Kidney (tissue), 14 donors: ENCODE data around the gene KNDC1. TPM values are rescaled to one million over a fixed set of nuclear protein-coding genes. Genes with fewer than 3 reads are reported as not detected.

Experiments
- DNase-seq, 5 donors: peaks; one replicate each; pipeline ENCODE4 v3.0.0-alpha.2; 2013 to 2020
- FAIRE-seq: peaks from 2 replicates; lab custom pipeline; 2012; peaks lifted over from hg19 to GRCh38; lab: Jason Lieb, UNC
- H3K27ac ChIP-seq, 2 donors: one replicate each; pipeline ENCODE4 v1.7.0; 2013; ENCODE audit warnings: low read depth in 2 of 2, low read length in 2 of 2, inconsistent platforms in 1 of 2
- H3K27me3 ChIP-seq: one replicate; pipeline ENCODE4 v1.7.1; 2013; ENCODE audit warnings: low read length, inconsistent platforms; ENCODE audit not compliant: control insufficient read depth, insufficient read depth
- H3K36me3 ChIP-seq, 3 donors: one replicate each; pipeline versions ENCODE4 v1.7.0 to v1.7.1; 2013; ENCODE audit warnings: low read length in 3 of 3, control low read depth in 1 of 3, inconsistent platforms in 1 of 3; ENCODE audit not compliant: insufficient read depth in 3 of 3, control insufficient read depth in 2 of 3
- H3K4me1 ChIP-seq, 3 donors: one replicate each; pipeline versions ENCODE4 v1.7.0 to v1.7.1; 2013; ENCODE audit warnings: low read length in 3 of 3, inconsistent platforms in 1 of 3, low read depth in 1 of 3; ENCODE audit not compliant: control insufficient read depth in 2 of 3, insufficient read depth in 2 of 3
- H3K4me3 ChIP-seq, 3 donors: one replicate each; pipeline versions ENCODE4 v1.7.0 to v1.8.1; 2013; ENCODE audit warnings: low read length in 3 of 3, control low read depth in 1 of 3, inconsistent platforms in 1 of 3
- H3K9ac ChIP-seq, 3 donors: one replicate each; pipeline versions ENCODE4 v1.7.0 to v1.7.1; 2013; ENCODE audit warnings: low read length in 3 of 3, control low read depth in 1 of 3, inconsistent platforms in 1 of 3
- H3K9me3 ChIP-seq, 3 donors: one replicate each; pipeline versions ENCODE4 v1.7.0 to v1.7.1; 2013; ENCODE audit warnings: low read length in 3 of 3, control low read depth in 1 of 3, inconsistent platforms in 1 of 3; ENCODE audit not compliant: control insufficient read depth in 2 of 3, insufficient read depth in 1 of 3
- intact Hi-C: fragments of 100-400 bp; cut with DNase I; formaldehyde crosslinking; loops from one replicate; pipeline ENCODE4 v1.11.1; 2022
- polyA plus RNA-seq: library from polyadenylated mRNA; stranded (reverse); fragments of 350-450 nt; fragmentation: Illumina TruSeq; extraction: RNeasy Lipid Tissue Mini Kit (QIAGEN cat#74804); gene quantifications from one replicate; pipeline ENCODE4 v1.2.3, GENCODE V29; 2014; ENCODE audit warnings: low read depth, low replicate concordance; ENCODE audit not compliant: insufficient read depth
- total RNA-seq: library from RNA; stranded (reverse); fragmentation: NEBNext Ultra II Directional; extraction: Animal tissue kit (Norgen Biotek cat#: 25700); gene quantifications from one replicate; pipeline ENCODE4 v1.2.1, GENCODE V29; 2021
- TF ChIP-seq, protein P1 (sequence below): IDR thresholded peaks from 3 replicates; pipeline ENCODE4 v1.5.1; 2012; ENCODE audit warnings: mild to moderate bottlenecking, moderate library complexity, borderline replicate concordance; ENCODE audit not compliant: insufficient read depth; ENCODE audit errors: extremely low read depth
- donor health status: control.
- donor health status: control.
- donor health status: control.
- donor health status: control.
- donor health status: control.
- donor health status: DM: yes; HTN: yes; CAD: no.
- donor health status: Normal renal cell carcinoma (clear cell type).

The KNDC1 gene
- total and polyA plus RNA-seq, 2 donors from 2014 or later = 0.43 to 8.7 TPM

DNA sequence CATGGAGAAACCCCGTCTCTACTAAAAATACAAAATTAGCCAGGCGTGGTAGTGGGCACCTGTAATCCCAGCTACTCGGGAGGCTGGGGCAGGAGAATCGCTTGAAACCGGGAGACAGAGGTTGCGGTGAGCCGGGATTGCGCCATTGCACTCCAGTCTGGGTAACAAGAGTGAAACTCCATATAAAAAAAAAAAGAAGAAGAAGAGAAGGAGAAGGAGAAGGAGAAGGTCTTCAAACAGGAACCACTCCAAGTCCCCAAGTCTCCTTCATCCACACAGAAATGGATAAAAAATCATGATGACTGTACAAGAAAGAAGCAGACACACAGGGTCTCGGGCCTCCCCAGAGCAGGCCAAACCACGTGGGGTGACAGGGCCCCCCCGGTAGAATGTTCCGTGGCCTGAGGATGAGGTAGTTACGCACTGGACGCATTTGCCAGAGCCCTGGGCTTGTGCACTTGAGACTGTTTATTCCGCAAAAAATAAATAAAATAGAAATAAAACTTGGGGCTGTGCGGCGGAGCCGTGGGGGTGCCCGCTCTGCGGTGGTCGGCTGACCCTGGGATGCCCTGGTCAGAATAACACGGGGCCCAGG is 93.4 kb downstream of the KNDC1 start:
- Histone ChIP-seq H3K27me3 (no peaks in the 10 kb centered on the region), H3K9me3 (no peaks in the 10 kb centered on the region), H3K4me3 (no peak overlapping the region), H3K4me1 (peaks cover 0 to 7% (median 0%) of the 10 kb centered on the region in 3 donors), H3K36me3 (no peaks in the 10 kb centered on the region), H3K27ac (no peak overlapping the region), H3K9ac (no peak overlapping the region)
- intact Hi-C loops = no loop called here
- DNase-seq = no peak
- TF ChIP-seq, protein P1, sequence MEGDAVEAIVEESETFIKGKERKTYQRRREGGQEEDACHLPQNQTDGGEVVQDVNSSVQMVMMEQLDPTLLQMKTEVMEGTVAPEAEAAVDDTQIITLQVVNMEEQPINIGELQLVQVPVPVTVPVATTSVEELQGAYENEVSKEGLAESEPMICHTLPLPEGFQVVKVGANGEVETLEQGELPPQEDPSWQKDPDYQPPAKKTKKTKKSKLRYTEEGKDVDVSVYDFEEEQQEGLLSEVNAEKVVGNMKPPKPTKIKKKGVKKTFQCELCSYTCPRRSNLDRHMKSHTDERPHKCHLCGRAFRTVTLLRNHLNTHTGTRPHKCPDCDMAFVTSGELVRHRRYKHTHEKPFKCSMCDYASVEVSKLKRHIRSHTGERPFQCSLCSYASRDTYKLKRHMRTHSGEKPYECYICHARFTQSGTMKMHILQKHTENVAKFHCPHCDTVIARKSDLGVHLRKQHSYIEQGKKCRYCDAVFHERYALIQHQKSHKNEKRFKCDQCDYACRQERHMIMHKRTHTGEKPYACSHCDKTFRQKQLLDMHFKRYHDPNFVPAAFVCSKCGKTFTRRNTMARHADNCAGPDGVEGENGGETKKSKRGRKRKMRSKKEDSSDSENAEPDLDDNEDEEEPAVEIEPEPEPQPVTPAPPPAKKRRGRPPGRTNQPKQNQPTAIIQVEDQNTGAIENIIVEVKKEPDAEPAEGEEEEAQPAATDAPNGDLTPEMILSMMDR = no peak
- FAIRE-seq = no peak

DNA sequence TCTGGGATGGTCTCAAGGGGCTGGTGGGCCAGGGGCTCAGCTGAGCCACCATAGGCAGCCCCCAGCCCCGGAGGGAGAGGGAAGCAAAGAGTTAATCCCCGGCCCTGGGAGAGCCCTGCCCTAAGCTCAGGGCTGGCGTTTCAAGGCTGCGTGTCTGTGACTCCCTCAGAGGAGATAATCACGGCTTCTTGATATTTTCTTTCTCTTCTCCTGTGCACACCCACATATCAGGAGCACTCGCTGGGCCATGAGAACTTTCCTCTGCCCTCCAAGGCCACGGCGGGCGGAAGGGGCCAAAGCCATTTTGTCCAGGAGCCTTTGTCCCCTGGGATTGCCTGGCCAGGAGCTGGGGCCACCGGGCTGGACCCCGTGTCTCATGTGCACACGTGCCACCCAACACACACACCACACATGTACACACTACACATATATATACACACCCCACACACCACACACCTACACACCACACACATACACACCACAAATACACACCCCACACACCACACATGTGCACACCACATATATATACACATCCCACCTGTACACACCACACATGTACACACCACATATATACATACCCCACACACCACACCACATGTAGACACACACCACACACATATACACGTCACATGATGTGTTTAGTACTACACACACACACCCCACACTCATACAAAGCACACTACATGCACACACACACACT is 94.6 kb downstream of the KNDC1 start:
- FAIRE-seq = no peak

DNA sequence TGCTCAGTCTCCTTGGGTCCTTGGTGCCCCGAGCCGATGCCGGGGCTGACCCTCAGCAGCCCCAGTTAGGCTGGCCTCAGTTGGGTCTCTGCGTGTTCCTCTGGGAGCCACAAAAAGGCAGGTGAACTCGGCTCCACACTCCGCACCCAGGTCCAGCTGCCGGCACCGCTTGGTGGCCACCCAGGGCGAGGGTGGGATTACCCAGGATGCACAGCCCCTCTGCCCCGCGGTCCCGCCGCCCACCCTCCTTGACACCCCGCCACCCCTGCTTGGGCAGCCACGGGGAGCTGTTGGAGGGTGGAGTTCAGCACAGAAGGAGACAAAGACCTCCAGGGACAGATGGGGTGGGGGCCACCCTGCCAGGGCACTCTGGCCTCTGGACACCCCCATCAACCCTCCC is 95.3 kb downstream of the KNDC1 start:
- FAIRE-seq = no peak
- Histone ChIP-seq H3K36me3 (no peaks in the 10 kb centered on the region), H3K27me3 (no peaks in the 10 kb centered on the region), H3K27ac (no peak overlapping the region), H3K9me3 (no peaks in the 10 kb centered on the region), H3K9ac (no peak overlapping the region), H3K4me1 (peaks cover 0 to 7% (median 0%) of the 10 kb centered on the region in 3 donors), H3K4me3 (no peak overlapping the region)
- DNase-seq = no peak
- TF ChIP-seq, protein P1 = no peak
- intact Hi-C loops = no loop called here

More for the DNA sequence above, 94.6 kb downstream of the KNDC1 start:
- no peak overlapping the region for H3K4me3 ChIP-seq
- no peak for DNase-seq
- H3K27me3 ChIP-seq = no peaks in the 10 kb centered on the region
- H3K36me3 ChIP-seq = no peaks in the 10 kb centered on the region
- no peak overlapping the region for H3K9ac ChIP-seq
- no peak overlapping the region for H3K27ac ChIP-seq
- peaks cover 0 to 7% (median 0%) of the 10 kb centered on the region in 3 donors for H3K4me1 ChIP-seq
- intact Hi-C loops = no loop called here
- TF ChIP-seq, protein P1 = no peak
- no peaks in the 10 kb centered on the region for H3K9me3 ChIP-seq
